Measurements from ENCODE around the gene ENO1.

- TF ChIP-seq KDM4B (IDR thresholded peaks at IDR 0.05; ENCODE audit: borderline replicate concordance in 2 of 2, low read depth in 1 of 2), result no peak
- peak; percentile 99 for TF ChIP-seq POLR2A (conservative IDR thresholded peaks at IDR 0.05)
- TF ChIP-seq NFXL1 (CRISPR knock-in tag; IDR thresholded peaks at IDR 0.05), result no peak
- no peak; the same call in 1 of the 2 replicates for TF ChIP-seq EP300 (IDR thresholded peaks at IDR 0.05; ENCODE audit: low read length)
- no peak for TF ChIP-seq CHD4 (IDR thresholded peaks at IDR 0.05; ENCODE audit: insufficient read depth, insufficient replicate concordance, low read depth, low read length, poor library complexity, severe bottlenecking)
- TF ChIP-seq KLF13 (tag; IDR thresholded peaks at IDR 0.05; ENCODE audit: borderline replicate concordance, low read depth), result no peak; the same call in 1 of the 2 replicates
- peak in 1 of 2 experiments; percentile 32; a peak in 1 of 4 replicates for TF ChIP-seq SIN3A (IDR thresholded peaks at IDR 0.05; ENCODE audit: borderline replicate concordance in 2 of 2, control insufficient read depth in 1 of 2, low read depth in 2 of 2, low read length in 2 of 2)
Observed at GRCh38 chr1:8878448-8878697, at the start of gene ENO1.
